Aortic smooth muscle cell (primary cell): ENCODE data around the gene CHRNE. TPM values are rescaled to one million over a fixed set of nuclear protein-coding genes. Genes with fewer than 3 reads are reported as not detected.

ENCODE experiments used
- total RNA-seq: library from RNA; depleted of rRNA; stranded (reverse); fragments of >200 nt; gene quantifications from 2 replicates; pipeline ENCODE4 v1.2.3, GENCODE V29; 2014

The CHRNE gene
- total RNA-seq = 0.19 and 0.26 TPM in 2 replicates

GRCh38 chr17:4903051-4903818 is at the start of gene CHRNE:
Gene CHRNE (minus strand): TSS chr17:4903098. CDS start chr17:4903063, 35 bp downstream.

GRCh38 chr17:4950746-4951204 is 47.9 kb upstream of the CHRNE start, which contains the start of gene ENO3:
Gene ENO3 (plus strand): TSS chr17:4951119. CDS start chr17:4951830, 711 bp downstream.

GRCh38 chr17:4948166-4948930 is 45.5 kb upstream of the CHRNE start, which contains the start of gene PFN1:
Gene PFN1 (minus strand): TSS chr17:4948530. CDS start chr17:4948394, 136 bp downstream.

GRCh38 chr17:4939796-4940554 is 37.1 kb upstream of the CHRNE start, which contains the start of the genes RNF167 and SLC25A11:
Gene RNF167 (plus strand): TSS chr17:4940268. CDS start chr17:4940910, 642 bp downstream.
Gene SLC25A11 (minus strand): TSS chr17:4940046. CDS start chr17:4939910, 136 bp downstream.

GRCh38 chr17:4931963-4932362 is 29.1 kb upstream of the CHRNE start, which contains the start of gene GP1BA:
Gene GP1BA (plus strand): TSS chr17:4932277. CDS start chr17:4932605, 328 bp downstream.

GRCh38 chr17:4899341-4900230 is 3.3 kb downstream of the CHRNE start, which contains the start of gene C17orf107:
Gene C17orf107 (plus strand): TSS chr17:4899536. CDS start chr17:4899763, 227 bp downstream.

Other genes starting within 250 kb of the CHRNE start
- gene PELP1, start 199.0 kb downstream of the CHRNE start, total RNA-seq = 13.9 TPM in 2 replicates
- 3.0 and 3.6 TPM in 2 replicates for gene ARRB2, start 192.5 kb downstream of the CHRNE start, total RNA-seq
- 12.4 and 14.5 TPM in 2 replicates for gene MED11, start 171.7 kb downstream of the CHRNE start, total RNA-seq
- gene ZMYND15, start 163.3 kb downstream of the CHRNE start, total RNA-seq = 0.06 and 0.13 TPM in 2 replicates
- 1.5 and 2.1 TPM in 2 replicates for gene CXCL16, start 163.2 kb downstream of the CHRNE start, total RNA-seq
- gene TM4SF5, start 131.2 kb downstream of the CHRNE start, total RNA-seq = not detected in 2 replicates
- 0.62 and 0.92 TPM in 2 replicates for gene VMO1, start 116.7 kb downstream of the CHRNE start, total RNA-seq
- not detected in 2 replicates for gene GLTPD2, start 114.1 kb downstream of the CHRNE start, total RNA-seq
- gene PSMB6, start 106.9 kb downstream of the CHRNE start, total RNA-seq = 163 and 169 TPM in 2 replicates
- 13.1 and 16.2 TPM in 2 replicates for gene PLD2, start 95.9 kb downstream of the CHRNE start, total RNA-seq
- 20.1 and 29.6 TPM in 2 replicates for gene MINK1, start 69.8 kb downstream of the CHRNE start, total RNA-seq
- gene C17orf107, start 3.6 kb downstream of the CHRNE start, total RNA-seq = 1.9 and 2.9 TPM in 2 replicates
- gene GP1BA, start 29.2 kb upstream of the CHRNE start, total RNA-seq = not detected in 2 replicates
- 59.3 and 64.7 TPM in 2 replicates for gene SLC25A11, start 36.9 kb upstream of the CHRNE start, total RNA-seq
- gene RNF167, start 37.2 kb upstream of the CHRNE start, total RNA-seq = 17.6 and 19.8 TPM in 2 replicates
- 861 and 912 TPM in 2 replicates for gene PFN1, start 45.4 kb upstream of the CHRNE start, total RNA-seq
- gene ENO3, start 48.0 kb upstream of the CHRNE start, total RNA-seq = 4.5 and 6.5 TPM in 2 replicates
- gene SPAG7, start 64.7 kb upstream of the CHRNE start, total RNA-seq = 70.6 and 79.0 TPM in 2 replicates
- 5.7 and 11.7 TPM in 2 replicates for gene CAMTA2, start 84.6 kb upstream of the CHRNE start, total RNA-seq
- gene INCA1, start 94.4 kb upstream of the CHRNE start, total RNA-seq = 0.13 and 0.25 TPM in 2 replicates
- 95.8 and 124 TPM in 2 replicates for gene KIF1C, start 94.9 kb upstream of the CHRNE start, total RNA-seq
- not detected in 2 replicates for gene SLC52A1, start 132.3 kb upstream of the CHRNE start, total RNA-seq
- 1.3 and 1.7 TPM in 2 replicates for gene ZFP3, start 175.4 kb upstream of the CHRNE start, total RNA-seq
- 4.5 and 4.6 TPM in 2 replicates for gene ZNF232, start 208.8 kb upstream of the CHRNE start, total RNA-seq
- not detected in 2 replicates for gene USP6, start 212.9 kb upstream of the CHRNE start, total RNA-seq